Lung microvascular endothelial cell (primary cell): ENCODE data around the gene CENPX. TPM values are rescaled to one million over a fixed set of nuclear protein-coding genes. Genes with fewer than 3 reads are reported as not detected.
"Not testable (repeated sequence)": the region's sequence is repeated elsewhere in the genome, so short reads cannot be mapped to it uniquely, and the experiment has no call there.

Experiments
- DNase-seq, 2 donors: peaks; one replicate each; pipeline versions ENCODE4 v3.0.0 to v3.0.0-alpha.2; 2010; ENCODE audit warnings: low read depth in 2 of 2
- total RNA-seq: library from RNA; depleted of rRNA; stranded (reverse); fragments of >200 nt; gene quantifications from 2 replicates; pipeline ENCODE4 v1.2.1, GENCODE V29; 2014

CENPX gene
- total RNA-seq, 1 donor from 2014 or later: 31.5 TPM

DNA sequence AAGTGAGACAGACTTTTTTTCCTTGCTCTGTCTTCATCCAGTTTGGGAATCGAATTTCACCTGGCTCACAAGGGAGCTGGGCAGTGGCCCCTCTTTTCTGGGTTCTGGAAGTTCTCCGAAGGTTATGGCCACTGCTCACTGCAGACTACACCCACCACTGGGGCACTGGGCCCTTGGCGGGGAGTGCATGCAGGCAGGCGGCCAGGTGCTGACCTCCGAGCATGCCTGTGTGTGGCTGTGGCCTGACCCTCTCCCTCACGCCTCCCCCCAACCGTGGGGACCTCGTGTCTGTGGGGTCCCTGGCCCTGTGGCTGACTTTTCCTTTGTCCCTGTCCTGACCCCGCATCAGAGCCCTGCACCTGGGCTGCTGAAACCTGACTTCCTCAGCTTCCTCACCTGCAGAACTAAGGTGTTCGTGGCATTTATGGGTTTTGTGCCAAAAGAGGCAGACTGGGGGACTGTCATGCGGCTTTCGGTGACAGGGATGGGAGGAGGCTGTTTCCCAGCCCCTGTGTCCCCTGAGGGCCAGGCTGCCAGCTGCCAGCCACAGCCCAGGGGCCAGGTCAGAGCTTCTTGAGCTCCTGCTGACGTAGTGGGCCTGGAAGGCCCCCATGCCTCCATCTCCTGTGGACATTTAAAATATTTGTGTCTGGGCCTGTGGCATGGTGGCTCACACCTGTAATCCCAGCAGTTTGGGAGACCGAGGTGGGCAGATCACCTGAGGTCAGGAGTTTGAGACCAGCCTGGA, 23.8 kb downstream of the CENPX start:
- no peak for DNase-seq

DNA sequence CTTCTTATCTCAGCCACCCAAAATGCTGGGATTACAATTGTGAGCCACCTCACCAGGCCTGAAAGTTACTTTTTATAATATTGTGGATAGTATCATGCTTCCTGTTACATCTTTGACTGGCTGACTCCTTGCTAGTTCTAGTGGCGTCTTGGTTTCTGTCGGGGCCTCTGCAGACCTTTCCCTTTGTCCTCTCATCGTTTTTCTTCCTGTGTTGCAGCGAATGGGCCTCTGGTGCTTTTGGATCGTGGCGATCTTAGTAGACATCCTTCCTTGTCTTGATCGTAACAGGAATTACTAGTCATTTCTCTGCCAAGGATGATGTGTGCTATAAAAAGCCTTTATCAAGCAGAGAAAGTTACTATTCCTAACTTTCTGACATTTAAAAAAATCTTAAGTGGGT, 24.5 kb downstream of the CENPX start:
- DNase-seq: peak in 1 of 2 donors; percentile 28

DNA sequence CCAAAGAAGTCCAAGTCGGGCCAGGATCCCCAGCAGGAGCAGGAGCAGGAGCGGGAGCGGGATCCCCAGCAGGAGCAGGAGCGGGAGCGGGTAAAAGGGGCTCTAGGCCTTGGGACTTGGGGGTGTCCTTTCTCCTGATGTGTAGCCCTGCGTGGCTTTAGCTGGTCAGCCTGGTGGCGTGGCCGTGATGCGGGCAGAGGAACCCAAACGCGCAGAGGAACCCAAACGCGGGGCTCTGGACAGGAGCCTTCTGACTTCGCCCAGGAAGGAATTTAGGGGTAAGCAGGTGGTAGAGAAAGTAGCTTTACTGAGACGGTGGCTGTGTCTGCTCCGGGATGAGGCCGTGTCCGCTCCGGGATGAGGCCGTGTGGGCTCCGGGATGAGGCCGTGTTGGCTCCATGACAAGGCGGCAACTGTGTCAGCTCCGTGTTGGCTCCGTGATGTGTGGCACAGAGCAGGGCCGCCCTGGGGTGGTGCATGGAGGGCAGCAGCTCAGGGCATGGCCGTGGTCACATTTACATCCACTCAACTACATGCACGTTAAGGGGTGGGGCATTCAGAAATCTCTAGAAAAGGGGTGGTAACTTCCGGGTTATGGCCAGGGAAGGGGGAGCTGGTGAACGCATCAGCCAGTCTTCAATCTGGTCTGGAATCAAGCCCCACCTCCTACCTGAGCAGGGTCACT, 25.8 kb downstream of the CENPX start:
- DNase-seq: no peak

DNA sequence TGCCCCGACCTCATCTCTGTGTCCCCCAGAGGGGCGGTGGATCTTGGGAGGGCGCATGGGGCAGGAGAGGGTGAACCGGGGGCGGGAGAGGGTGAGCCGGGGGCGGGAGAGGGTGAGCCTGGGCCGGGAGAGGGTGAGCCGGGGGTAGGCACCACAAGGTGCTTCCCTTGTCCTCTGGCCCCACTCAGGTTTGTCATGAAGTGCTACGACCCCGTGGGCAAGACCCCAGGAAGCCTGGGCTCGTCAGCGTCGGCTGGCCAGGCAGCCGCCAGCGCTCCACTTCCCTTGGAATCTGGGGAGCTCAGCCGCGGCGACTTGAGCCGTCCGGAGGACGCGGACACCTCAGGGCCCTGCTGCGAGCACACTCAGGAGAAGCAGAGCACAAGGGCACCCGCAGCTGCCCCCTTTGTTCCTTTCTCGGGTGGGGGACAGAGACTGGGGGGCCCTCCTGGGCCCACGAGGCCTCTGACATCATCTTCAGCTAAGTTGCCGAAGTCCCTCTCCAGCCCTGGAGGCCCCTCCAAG, 26.4 kb downstream of the CENPX start:
- no peak for DNase-seq

DNA sequence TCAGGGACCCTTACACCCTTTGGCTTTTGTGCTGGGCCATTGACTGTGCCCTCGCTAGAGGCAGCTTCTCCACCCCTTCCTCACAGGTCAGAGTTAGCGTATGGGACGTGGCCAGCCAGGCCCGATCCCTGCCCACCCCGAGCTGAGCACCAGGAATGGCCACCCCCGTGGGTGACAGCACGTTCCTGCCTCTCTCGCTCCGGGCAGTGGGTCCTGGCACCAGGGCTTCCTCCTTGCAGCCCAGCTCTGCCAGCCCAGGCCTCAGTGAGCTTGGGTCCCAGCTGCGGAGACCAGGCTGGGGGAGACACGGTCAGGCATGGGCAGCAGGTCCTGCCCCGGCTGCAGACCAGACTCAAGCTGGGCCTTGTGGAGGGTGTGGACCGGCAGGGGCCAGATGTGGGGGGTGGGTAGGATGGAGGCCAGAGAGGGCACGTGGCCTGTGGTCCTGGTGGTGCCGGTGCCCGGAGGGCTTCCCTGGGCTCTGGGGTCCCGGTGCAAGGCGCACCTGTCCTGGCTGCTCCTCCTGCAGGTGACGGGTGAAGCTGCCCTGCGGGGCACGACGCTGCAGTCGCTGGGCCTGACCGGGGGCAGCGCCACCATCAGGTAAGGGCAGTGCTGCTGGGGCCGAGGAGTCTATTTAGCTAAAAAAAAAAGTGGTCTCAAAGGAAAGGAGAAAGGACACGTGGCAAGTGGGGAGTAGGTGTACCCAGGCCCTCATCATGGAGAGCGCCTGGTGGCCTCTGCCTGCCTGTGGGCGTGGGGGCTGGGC, 27.0 kb downstream of the CENPX start:
- DNase-seq: no peak

DNA sequence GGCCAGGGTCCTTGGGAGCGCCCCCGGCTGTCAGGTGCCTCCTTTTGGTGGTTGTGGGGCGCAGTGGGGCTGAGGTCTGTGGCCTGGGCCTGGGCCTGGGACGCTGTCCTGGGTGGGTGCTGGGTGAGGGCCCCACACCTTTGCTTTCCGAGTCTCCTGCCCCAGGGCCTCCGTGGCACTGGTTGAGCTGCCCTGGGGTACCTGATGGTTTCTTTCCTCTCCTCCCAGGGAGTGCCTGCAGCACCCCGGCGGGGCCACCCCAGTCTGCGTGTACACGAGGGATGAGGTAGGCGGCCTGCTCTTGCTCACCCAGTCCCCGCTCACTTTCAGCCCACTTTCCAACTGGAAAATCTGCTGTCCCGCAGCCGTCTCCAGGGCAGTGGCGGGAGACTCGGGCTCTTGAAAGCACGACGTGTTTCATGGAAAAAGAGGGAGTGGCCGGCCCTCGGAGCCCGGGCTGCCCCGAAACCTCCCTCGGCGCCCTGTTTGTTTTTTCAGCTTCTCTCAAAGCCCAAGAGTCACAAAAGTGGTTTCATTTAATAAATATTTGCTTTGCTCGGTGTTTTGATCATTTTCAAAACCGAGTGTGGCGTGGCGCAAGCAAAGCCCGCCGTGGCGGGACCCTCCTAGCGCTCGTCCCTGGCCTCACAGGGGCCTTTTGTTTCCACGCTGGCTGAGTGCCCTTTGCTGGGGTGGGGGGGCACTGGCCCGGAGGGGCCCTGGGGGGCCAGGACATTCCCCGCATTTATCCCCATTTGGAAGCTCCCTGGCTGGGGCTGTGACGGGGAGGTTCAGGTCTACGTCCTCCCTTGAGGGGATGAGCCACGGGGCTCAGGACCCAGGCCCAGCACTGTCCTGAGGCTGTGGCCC, 27.9 kb downstream of the CENPX start:
- DNase-seq: no peak

DNA sequence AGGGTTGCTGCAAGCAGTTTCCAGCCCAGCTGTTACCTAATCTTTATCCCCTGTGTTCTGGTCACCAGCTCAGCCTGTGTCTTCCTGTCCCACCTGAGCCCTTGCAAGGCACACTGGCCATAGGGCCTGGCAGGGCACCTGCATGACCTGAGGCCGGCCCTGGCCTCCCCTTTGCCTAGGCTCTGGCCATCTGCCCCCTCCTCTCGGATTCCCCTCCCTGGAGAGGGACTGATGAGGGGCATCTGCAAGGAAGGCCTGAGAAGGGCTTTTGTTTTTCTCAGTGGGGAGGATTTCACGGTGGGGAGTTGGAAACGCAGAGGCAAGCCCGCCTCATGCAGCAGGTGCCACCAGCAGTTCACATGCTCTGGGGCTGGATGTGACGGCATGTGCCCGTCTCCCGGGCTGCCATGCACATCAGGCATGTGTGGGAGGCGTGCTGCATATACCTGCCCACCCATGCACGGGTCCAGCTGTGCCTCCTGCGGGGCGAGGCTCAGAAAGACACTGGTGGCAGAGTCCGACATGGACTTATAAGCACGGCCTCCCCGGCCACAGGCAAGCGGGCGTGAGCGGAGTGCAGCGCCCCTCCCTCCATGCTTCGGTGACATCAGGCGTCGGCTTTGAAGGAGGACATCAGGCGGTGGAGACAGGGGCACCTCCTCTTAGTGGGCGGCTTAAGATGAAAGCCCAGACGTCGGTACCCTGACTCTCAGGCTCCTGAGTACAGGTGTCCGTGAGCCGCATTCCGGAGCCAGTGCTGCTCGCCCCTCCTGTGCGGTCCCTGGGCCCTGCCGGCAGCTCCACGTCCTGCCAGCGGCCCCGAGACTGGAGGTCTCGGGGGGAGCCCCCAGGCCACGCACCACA, 28.7 kb downstream of the CENPX start:
- no peak for DNase-seq

DNA sequence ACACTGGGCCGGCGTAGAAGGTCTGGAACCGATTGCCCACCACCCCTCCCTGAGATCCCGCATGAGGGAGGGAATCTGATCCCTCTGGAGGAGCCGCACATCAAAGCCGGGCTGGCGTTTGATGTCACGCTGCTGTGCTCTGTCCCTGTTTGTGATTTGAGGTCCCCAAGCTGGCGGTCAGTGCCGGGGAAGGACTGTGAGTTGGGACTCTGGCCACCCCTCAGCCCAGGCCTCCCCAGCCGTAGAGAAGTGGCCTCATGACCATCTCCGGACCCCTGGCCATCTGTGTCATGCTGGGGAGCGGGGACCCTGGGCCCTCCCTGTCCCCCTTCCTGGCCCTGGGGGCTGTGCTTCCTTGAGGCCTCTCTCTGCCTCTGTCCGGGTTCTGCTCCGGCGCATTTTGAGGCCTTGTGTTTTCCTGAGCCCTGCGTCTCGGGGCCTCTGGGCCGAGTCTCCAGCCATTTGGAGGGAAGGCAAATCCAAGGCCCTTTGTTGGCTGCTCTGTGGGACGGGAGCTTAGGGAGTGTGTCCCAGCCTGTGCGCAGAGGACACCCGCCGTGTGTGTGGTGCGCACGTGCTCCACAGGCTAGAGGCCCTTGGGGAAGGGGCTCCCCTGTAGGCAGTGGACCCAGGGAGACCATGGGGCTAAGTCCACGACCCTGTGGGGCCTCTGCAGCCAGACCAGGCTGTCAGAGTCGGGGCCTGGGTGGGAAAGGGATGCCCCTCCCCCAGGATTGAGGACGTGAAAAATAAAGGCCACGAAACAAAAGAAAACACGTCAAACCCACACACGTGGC, 30.2 kb downstream of the CENPX start:
- DNase-seq: no peak

DNA sequence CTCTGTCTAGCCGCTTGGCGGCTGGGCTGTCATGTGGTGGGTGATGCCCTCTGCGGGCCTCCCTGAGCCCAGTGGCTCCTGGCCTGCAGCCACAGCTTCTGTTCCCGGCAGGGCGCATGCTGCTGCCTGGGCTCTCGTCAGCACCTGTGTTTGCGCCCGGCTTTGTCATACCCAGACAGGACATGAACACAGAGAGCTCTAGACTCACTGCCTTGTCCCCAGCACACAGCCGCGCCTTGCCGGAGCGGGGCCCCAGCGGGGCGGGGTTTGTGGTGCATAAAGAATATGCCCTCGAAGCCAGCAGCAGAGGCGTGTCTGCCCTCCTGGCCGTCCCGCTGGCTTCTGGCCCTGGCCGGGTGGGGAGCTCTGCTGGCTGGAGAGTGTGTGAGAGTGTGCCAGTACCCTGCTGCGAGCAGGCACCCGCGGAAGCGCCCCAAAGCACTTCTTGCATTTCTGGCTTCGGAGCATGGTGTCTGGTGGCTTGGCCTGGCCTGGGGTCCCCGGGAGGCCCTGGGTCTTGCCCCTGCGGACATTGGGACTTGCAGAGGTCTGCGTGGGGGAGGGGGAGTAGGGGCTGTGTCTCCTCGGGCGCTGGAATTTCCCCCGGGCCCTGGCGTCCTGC, 30.9 kb downstream of the CENPX start:
- DNase-seq: peak; percentile 54 to 70

DNA sequence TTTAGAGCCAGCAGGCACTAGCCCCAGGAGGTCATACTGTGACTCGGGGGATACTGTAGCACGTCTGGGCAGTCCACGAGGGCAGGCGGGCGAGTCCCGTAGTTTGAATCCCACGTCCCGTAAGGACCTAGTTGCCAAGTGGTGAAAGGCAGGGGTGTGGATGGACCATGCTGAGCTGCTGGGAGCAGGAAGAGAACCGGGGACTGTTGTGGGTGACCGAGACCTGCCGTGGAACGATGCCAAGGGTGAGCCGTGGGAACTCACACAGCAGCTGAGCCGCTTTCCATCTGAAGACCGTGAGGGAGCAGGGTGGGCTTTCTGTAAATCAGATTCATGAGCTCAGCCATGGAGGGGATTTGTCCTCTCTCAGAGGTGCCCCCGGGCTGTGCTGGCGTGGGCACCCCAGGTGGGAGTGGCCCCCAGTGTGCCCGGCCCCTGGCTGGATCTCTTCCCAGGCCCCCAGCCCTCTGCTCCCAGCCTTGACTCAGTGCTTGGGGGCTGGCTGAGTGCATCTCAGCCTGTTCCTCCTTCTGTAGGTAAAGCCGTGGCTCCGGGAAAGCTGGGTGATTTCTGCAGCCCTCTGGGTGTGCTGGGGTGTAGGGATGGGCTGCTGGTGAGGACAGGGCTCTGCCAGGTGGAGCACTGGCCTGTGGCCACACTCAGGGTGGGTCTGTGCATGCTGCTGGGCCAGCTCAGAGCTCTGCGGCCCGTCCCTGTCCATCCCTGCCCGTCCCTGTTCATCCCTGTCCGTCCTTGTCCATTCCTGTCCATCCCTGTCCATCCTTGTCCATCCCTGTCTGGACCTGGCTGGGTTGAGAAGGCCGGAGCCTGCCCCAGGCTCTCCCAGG, 31.6 kb downstream of the CENPX start:
- DNase-seq: no peak

DNA sequence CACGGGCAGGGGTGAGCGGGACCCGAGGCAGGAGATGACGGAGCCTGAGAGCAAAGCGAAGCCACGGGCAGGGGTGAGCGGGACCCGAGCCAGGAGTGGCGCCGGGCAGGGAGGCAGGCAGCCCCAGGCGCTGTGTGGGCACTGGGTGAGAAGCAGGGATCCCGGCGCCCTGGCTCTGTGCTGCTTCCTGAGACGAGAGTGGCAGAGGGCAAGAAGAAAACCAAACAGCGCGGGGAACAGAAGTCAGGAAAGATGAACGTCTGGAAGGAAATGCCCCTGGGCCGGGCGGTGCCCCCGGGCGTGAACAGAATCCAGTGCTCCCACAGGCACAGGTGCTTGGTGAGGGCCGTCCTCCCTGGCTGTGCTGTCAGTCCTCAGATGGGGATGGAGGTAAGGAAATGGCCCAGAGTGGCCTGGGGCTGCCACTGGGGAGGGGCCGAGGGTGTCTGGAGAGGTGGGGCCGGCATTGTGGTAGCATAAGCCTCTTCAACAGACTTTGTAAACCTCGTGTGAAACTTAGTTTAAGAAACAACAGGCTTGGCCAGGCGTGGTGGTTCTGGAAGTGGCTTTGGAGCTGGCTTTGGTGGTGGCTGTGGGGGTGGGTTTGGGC, 35.4 kb downstream of the CENPX start:
- DNase-seq: no peak

DNA sequence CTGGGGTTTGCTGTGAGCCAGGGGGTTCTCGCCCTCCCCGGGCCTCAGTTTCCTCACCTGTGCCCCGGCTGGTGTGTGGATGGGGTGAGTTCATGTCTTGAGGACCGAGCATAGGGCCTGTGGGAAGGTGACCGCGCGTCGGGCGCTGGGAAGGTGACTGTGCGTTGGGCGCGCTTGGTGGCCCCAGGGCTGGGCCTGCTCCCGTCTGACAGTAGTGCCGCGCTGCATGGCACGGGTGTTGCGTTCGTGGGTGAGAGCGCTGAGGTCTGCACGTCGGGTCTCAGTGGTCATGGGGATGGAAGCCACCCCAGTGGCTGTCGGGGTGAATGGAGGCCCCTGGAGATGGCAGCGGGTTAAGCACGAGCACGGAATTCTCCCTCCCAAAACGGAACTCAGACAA, 36.1 kb downstream of the CENPX start:
- DNase-seq: no peak

DNA sequence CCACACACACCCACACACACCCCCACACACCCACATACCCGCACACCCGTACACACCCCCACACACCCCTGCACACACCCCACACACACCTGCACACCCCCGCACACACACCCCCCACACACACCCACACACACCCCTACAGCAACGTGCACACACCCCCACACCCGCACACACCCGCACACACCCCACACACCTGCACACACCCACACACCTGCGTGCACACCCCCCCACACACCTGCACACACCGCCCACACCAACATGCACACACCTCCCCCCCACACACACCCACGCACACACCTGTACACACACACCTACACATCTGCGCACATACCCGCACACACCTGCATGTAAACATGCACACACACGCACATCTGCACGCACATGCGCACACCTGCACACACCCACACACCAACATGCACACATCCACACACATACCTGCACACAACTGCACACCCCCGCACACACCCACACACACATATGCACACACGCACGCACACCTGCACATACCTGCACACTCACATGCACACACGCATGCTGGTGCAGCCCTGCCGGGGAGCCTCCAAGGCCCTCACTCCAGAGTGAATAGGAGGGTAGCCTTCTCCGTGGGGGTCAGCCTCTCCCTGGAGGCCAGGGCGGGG, 37.8 kb downstream of the CENPX start:
- no peak for DNase-seq

DNA sequence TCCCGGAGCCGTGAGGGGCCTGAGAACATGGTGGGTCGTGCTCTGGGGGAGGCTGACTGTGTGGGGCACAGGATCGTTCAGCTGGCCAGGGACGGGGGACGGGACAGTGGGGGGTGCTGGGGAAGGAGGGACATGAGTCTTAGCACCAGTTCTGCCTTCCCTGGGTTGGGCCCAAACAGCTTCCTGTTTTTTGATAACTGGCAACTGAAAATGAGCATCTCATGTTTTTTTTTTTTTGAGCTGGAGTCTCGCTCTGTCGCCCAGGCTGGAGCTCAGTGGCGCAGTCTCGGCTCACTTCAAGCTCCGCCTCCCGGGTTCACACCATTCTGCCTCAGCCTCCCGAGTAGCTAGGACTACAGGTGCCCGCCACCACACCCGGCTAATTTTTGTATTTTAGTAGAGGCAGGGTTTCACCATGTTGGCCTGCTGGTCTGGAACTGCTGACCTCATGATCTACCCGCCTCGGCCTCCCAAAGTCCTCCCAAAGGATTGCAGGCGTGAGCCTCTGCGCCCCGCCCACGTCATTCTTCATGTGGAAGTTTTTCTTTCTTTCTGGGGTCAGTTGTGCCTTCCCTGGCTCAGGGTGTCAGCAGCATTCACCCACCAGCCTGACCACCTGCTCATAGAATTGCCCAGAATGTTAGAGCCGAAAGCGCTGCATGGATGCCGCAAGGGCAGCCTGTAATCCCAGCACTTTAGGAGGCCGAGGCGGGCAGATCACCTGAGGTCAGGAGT, 38.9 kb downstream of the CENPX start:
- DNase-seq: no peak

DNA sequence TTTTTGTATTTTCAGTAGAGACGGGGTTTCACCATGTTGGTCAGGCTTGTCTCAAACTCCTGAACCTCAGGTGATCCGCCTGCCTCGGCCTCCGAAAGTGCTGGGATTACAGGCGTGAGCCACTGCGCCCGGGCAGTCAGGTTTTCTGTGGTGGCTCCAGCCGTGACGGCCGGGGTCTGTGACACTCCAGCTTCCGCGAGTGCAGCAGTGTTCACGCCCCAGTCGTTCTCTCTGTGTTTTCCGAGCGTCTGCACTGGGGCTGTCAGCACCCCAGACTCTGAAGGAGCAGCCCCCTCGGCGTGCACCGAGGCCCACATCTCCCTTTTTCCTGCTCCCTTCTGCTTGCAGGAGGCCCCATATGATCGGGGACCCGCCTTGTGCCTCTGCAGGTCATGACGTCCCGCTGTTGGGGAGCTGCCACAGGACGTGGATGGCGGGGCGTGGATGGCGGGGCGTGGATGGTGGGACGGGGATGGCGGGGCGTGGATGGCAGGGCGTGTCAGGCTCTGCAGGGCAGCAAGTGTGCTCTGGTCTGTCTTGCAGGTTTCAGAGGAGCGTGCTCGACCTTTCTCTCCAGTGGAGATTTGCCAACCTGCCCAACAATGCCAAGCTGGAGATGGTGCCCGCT, 39.6 kb downstream of the CENPX start:
- DNase-seq: no peak

DNA sequence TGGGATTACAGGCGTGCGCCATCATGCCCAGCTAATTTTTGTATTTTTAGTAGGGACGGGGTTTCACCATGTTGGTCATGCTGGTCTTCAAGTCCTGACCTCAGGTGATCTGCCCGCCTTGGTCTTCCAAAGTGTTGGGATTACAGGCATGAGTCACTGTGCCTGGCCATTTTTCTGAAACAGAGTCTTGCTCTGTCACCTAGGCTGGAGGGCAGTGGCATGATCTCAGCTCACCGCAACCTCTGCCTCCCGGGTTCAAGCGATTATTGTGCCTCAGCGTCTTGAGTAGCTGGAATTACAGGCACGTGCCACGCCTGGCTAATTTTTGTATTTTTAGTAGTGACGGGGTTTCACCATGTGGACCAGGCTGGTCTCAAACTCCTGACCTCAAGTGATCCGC, 41.2 kb downstream of the CENPX start:
- DNase-seq: not testable (repeated sequence)
